ENCODE data around the gene ADCY1. TPM values are rescaled to one million over a fixed set of nuclear protein-coding genes. Genes with fewer than 3 reads are reported as not detected.
A peak's percentile ranks its signal among the peaks of the same experiment; 100 is the strongest.

The ADCY1 gene
- total RNA-seq, 3 donors from 2014 or later (not counting 1 experiment from before 2014, with no cell fraction given), result 0.02 to 0.15 TPM; not detected in 1

DNA sequence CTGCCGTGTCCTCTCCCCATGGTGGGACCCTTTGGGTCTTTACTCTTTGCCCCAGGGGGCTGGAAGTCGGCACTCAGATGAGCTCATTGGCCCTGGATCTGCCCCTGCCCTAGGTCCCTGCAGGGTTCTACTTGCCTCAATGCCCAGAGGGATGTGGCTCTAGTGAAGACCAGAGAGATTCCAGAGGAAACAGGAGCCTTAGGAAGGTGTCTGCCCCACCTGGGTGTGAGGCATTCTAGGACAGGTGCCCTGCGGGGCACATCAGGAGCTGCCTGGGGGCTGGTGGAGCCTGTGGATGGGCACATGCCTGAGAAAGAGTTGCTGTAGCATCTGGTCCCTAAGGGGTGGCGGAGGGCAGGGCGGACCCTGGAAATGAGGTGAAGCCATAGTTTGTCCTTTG is 128.6 kb downstream of the ADCY1 start:
- intact Hi-C loops (cut with micrococcal nuclease), result no loop called here
- Histone ChIP-seq H3K36me3 (ENCODE audit: control insufficient read depth, insufficient read depth, low read length) (no peaks in the 10 kb centered on the region), H3K4me1 (ENCODE audit: control insufficient read depth, insufficient read depth, low read length) (no peaks in the 10 kb centered on the region), H3K27ac (ENCODE audit: low read length) (no peak overlapping the region), H3K9me3 (ENCODE audit: control insufficient read depth, insufficient read depth, low read length) (no peaks in the 10 kb centered on the region), H3K4me3 (ENCODE audit: low read length) (no peak overlapping the region), H3K27me3 (ENCODE audit: control insufficient read depth, insufficient read depth, low read length) (no peaks in the 10 kb centered on the region)
- no peak overlapping the region for H3K27ac Mint-ChIP-seq
- H3K36me3 Mint-ChIP-seq, result no peaks in the 10 kb centered on the region
- DNase-seq (peak in 1 of 2 donors; percentile 4), ATAC-seq (no peak)
- no peaks in the 10 kb centered on the region for H3K9me3 Mint-ChIP-seq
- TF ChIP-seq, protein P1, sequence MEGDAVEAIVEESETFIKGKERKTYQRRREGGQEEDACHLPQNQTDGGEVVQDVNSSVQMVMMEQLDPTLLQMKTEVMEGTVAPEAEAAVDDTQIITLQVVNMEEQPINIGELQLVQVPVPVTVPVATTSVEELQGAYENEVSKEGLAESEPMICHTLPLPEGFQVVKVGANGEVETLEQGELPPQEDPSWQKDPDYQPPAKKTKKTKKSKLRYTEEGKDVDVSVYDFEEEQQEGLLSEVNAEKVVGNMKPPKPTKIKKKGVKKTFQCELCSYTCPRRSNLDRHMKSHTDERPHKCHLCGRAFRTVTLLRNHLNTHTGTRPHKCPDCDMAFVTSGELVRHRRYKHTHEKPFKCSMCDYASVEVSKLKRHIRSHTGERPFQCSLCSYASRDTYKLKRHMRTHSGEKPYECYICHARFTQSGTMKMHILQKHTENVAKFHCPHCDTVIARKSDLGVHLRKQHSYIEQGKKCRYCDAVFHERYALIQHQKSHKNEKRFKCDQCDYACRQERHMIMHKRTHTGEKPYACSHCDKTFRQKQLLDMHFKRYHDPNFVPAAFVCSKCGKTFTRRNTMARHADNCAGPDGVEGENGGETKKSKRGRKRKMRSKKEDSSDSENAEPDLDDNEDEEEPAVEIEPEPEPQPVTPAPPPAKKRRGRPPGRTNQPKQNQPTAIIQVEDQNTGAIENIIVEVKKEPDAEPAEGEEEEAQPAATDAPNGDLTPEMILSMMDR (IDR thresholded peaks at IDR 0.05), result no peak
- 86% methylated on average over 5 of the region's 5 CpGs for WGBS (ENCODE audit: insufficient coverage)
- no peaks in the 10 kb centered on the region for H3K4me1 Mint-ChIP-seq
- H3K27me3 Mint-ChIP-seq (ENCODE audit: low read depth in 2 of 2), result peaks cover 4 to 8% of the 10 kb centered on the region in 2 donors
- no peak overlapping the region for H3K4me3 Mint-ChIP-seq

DNA sequence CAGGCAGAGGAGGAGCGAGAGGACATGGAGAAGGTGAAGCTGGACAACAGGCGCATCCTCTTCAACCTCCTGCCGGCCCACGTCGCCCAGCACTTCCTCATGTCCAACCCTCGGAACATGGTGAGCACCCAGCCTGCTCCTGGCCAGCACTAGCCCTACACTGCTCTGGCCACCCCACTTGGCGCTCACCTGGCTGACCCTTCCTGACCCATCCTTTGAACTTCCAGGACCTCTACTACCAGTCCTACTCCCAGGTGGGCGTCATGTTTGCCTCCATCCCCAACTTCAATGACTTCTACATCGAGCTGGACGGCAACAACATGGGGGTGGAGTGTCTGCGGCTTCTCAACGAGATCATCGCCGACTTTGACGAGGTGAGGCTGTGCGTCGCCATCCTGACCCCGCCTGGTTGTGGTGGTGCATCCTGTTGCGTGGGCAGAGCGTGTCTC is 129.2 kb downstream of the ADCY1 start:
- Mint-ChIP-seq H3K27me3 (ENCODE audit: low read depth in 2 of 2) (peaks cover 4 to 8% of the 10 kb centered on the region in 2 donors), H3K9me3 (no peaks in the 10 kb centered on the region), H3K4me3 (no peak overlapping the region), H3K4me1 (no peaks in the 10 kb centered on the region), H3K27ac (no peak overlapping the region), H3K36me3 (no peaks in the 10 kb centered on the region)
- Histone ChIP-seq H3K4me3 (ENCODE audit: low read length) (no peak overlapping the region), H3K36me3 (ENCODE audit: control insufficient read depth, insufficient read depth, low read length) (no peaks in the 10 kb centered on the region), H3K4me1 (ENCODE audit: control insufficient read depth, insufficient read depth, low read length) (no peaks in the 10 kb centered on the region), H3K27ac (ENCODE audit: low read length) (no peak overlapping the region), H3K9me3 (ENCODE audit: control insufficient read depth, insufficient read depth, low read length) (no peaks in the 10 kb centered on the region), H3K27me3 (ENCODE audit: control insufficient read depth, insufficient read depth, low read length) (no peaks in the 10 kb centered on the region)
- ATAC-seq (no peak), DNase-seq (peak in 1 of 2 donors; percentile 6)
- TF ChIP-seq, protein P1 (IDR thresholded peaks at IDR 0.05), result no peak
- 88% methylated on average over 20 of the region's 20 CpGs for WGBS (ENCODE audit: insufficient coverage)
- intact Hi-C loops (cut with micrococcal nuclease), result no loop called here

DNA sequence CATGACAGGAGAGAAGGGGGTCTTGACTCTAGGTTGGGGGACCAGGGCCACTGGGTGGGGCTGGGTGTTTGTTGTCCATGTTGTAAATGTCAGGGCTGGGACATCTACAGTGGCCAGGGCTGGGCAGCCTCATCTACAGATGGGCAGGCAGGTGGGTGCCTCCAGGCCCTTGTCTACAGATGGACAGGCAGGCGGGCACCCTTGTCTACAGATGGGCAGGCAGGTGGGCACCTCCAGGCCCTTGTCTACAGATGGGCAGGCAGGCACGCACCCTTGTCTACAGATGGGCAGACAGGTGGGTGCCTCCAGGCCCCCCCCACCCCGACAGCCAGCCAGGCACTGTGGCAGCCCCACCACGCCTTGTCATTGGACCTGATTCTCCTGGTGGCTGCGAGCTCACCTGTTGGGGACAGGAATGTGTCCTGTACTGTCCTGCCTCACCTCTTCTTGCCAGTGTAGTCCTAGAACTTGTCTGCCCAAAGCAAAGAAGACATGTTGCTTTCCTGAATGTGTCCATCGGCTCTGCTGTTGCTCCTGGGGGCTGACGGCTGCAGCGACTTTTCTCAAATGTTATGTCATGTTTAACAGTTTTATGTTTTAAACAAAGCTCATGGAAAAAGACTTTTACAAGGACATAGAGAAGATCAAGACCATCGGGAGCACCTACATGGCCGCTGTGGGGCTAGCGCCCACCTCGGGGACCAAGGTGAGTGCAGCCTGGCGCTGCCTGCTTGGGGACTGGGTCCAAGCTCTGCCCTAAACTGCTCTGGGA is 129.9 kb downstream of the ADCY1 start:
- H3K9me3 Mint-ChIP-seq, result no peaks in the 10 kb centered on the region
- Histone ChIP-seq H3K27me3 (ENCODE audit: control insufficient read depth, insufficient read depth, low read length) (no peaks in the 10 kb centered on the region), H3K4me3 (ENCODE audit: low read length) (no peak overlapping the region), H3K9me3 (ENCODE audit: control insufficient read depth, insufficient read depth, low read length) (no peaks in the 10 kb centered on the region), H3K4me1 (ENCODE audit: control insufficient read depth, insufficient read depth, low read length) (no peaks in the 10 kb centered on the region), H3K36me3 (ENCODE audit: control insufficient read depth, insufficient read depth, low read length) (no peaks in the 10 kb centered on the region), H3K27ac (ENCODE audit: low read length) (no peak overlapping the region)
- peaks cover 4 to 8% of the 10 kb centered on the region in 2 donors for H3K27me3 Mint-ChIP-seq (ENCODE audit: low read depth in 2 of 2)
- intact Hi-C loops (cut with micrococcal nuclease), result no loop called here
- DNase-seq (peak in 1 of 2 donors; percentile 3), ATAC-seq (no peak)
- 84% methylated on average over 13 of the region's 13 CpGs for WGBS (ENCODE audit: insufficient coverage)
- H3K4me1 Mint-ChIP-seq, result no peaks in the 10 kb centered on the region
- no peak overlapping the region for H3K4me3 Mint-ChIP-seq
- no peaks in the 10 kb centered on the region for H3K36me3 Mint-ChIP-seq
- no peak overlapping the region for H3K27ac Mint-ChIP-seq
- TF ChIP-seq, protein P1 (IDR thresholded peaks at IDR 0.05), result no peak

DNA sequence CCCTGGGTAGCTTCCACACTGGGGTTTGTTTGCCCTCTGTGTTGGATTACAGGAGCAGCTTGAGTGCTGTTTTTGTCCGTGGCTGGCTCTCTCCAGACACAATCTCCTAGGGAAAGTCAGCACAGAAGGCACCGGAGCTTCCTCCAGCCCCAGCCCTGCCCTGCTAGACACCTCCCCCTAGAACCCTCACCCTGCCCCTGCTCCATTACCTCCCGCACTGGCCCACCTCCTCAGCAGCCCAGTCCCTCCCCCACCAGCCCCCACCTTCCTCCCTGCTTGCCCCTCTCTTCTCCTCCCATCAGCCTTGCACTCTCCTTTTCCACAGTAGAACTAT is 130.5 kb downstream of the ADCY1 start:
- Histone ChIP-seq H3K4me1 (ENCODE audit: control insufficient read depth, insufficient read depth, low read length) (no peaks in the 10 kb centered on the region), H3K9me3 (ENCODE audit: control insufficient read depth, insufficient read depth, low read length) (no peaks in the 10 kb centered on the region), H3K4me3 (ENCODE audit: low read length) (no peak overlapping the region), H3K27me3 (ENCODE audit: control insufficient read depth, insufficient read depth, low read length) (no peaks in the 10 kb centered on the region), H3K27ac (ENCODE audit: low read length) (no peak overlapping the region), H3K36me3 (ENCODE audit: control insufficient read depth, insufficient read depth, low read length) (no peaks in the 10 kb centered on the region)
- Mint-ChIP-seq H3K9me3 (no peaks in the 10 kb centered on the region), H3K27me3 (ENCODE audit: low read depth in 2 of 2) (peaks cover 4 to 8% of the 10 kb centered on the region in 2 donors), H3K4me3 (no peak overlapping the region), H3K36me3 (no peaks in the 10 kb centered on the region), H3K4me1 (no peaks in the 10 kb centered on the region), H3K27ac (no peak overlapping the region)
- intact Hi-C loops (cut with micrococcal nuclease), result no loop called here
- DNase-seq (no peak), ATAC-seq (no peak)
- WGBS (ENCODE audit: insufficient coverage), result 80% methylated on average over 3 of the region's 3 CpGs
- TF ChIP-seq, protein P1 (IDR thresholded peaks at IDR 0.05), result no peak
